Measurements from ENCODE around the gene SLC23A1. TPM values are rescaled to one million over a fixed set of nuclear protein-coding genes. Genes with fewer than 3 reads are reported as not detected.

SLC23A1 gene
- total RNA-seq, 4 donors from 2014 or later: 6.4 TPM; not detected in 3

DNA sequence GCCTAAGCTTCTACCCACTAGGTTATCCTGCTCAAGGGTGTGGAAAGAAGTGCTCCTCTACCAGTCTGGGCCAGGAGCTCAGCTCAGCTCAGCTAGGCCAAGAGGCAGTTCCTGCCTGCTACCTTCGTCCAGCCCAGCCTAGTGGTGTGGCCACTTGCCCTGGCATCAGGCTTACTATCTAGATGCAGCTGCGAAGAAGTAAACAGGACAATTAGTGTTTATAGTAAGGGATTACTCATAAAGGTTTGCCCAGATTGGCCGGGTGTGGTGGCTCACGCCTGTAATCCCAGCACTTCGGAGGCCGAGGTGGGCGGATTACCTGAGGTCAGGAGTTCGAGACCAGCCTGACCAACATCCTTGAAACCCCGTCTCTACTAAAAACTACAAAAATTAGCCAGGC, 33.6 kb upstream of the SLC23A1 start:
- no peak for DNase-seq
- 55 to 60% methylated on average over 3 to 4 of the region's 9 CpGs for WGBS, 2 donors
- TF ChIP-seq, protein P1, sequence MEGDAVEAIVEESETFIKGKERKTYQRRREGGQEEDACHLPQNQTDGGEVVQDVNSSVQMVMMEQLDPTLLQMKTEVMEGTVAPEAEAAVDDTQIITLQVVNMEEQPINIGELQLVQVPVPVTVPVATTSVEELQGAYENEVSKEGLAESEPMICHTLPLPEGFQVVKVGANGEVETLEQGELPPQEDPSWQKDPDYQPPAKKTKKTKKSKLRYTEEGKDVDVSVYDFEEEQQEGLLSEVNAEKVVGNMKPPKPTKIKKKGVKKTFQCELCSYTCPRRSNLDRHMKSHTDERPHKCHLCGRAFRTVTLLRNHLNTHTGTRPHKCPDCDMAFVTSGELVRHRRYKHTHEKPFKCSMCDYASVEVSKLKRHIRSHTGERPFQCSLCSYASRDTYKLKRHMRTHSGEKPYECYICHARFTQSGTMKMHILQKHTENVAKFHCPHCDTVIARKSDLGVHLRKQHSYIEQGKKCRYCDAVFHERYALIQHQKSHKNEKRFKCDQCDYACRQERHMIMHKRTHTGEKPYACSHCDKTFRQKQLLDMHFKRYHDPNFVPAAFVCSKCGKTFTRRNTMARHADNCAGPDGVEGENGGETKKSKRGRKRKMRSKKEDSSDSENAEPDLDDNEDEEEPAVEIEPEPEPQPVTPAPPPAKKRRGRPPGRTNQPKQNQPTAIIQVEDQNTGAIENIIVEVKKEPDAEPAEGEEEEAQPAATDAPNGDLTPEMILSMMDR (IDR thresholded peaks at IDR 0.05): no peak
- no peak for TF ChIP-seq POLR2A (IDR thresholded peaks at IDR 0.05)
- H3K4me1 ChIP-seq: peaks cover 18 to 71% (median 46%) of the 10 kb centered on the region in 3 donors
- no peaks in the 10 kb centered on the region for H3K27me3 ChIP-seq
- peak overlapping the region; percentile 13 to 85 (median 66) for H3K27ac ChIP-seq
- H3K4me3 ChIP-seq: no peak overlapping the region
- no peaks in the 10 kb centered on the region for H3K9me3 ChIP-seq
- intact Hi-C loops (cut with DNase I): no loop called here
- H3K36me3 ChIP-seq: peaks cover 0 to 12% (median 0%) of the 10 kb centered on the region in 3 donors

DNA sequence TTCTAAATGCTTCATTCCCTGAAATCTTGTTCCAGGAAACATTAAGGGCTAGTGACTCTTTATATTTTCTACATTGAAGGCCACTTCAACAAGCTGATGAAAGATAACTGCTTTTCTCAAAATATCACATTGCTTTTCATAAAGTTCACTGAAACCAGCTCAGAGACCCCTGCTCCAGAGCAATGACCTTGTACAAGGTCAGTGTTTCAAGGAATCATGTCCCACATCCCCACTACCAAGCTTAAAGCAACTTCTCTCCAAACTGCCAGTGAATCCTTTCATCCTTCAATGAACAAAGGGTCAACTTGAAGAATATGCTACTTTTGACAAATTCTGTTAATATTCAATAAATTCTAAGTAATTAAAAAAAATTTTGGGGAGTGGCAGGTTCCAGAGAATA, 32.8 kb upstream of the SLC23A1 start:
- no peak overlapping the region for H3K4me3 ChIP-seq
- intact Hi-C loops (cut with DNase I): no loop called here
- TF ChIP-seq POLR2A (IDR thresholded peaks at IDR 0.05): no peak
- TF ChIP-seq, protein P1 (IDR thresholded peaks at IDR 0.05): no peak
- H3K4me1 ChIP-seq: peaks cover 18 to 71% (median 46%) of the 10 kb centered on the region in 3 donors
- no peaks in the 10 kb centered on the region for H3K27me3 ChIP-seq
- DNase-seq: no peak
- H3K27ac ChIP-seq: peak overlapping the region; percentile 60 to 85 (median 76)
- no peaks in the 10 kb centered on the region for H3K9me3 ChIP-seq
- H3K36me3 ChIP-seq: peaks cover 0 to 12% (median 0%) of the 10 kb centered on the region in 3 donors

DNA sequence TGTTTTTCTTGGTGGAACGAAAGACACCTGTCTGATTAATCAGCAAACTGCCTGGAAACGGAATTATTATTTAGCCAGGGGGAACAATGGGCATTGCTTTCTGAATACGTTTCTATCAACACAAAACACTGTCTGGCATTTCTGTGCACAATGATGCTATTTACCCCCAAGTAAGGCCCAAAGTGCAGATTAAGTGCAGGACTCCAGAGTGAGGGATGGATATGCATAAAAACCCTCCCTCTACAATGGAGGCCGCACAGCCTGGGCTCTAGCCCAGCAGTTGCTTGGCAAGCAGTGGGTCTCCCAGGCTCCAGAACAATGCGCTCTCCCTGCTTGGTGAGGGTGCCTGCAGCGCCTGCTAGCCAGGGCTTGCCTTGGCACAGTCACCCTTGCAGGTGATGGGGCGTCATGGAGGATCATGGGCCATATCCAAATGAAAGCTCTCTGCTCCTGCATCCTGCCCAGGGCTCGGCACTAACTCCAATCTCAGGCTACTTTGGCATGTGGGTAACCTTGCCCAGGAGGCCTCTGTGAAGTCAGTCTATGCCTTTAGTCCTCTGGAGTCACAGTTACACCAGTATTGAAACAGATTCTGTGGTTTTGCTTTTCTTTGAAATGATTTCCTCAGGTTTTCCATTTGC, 32.2 kb upstream of the SLC23A1 start:
- 33 to 34% methylated on average over 6 of the region's 8 CpGs for WGBS, 2 donors
- peak overlapping the region; percentile 70 to 85 (median 76) for H3K27ac ChIP-seq

DNA sequence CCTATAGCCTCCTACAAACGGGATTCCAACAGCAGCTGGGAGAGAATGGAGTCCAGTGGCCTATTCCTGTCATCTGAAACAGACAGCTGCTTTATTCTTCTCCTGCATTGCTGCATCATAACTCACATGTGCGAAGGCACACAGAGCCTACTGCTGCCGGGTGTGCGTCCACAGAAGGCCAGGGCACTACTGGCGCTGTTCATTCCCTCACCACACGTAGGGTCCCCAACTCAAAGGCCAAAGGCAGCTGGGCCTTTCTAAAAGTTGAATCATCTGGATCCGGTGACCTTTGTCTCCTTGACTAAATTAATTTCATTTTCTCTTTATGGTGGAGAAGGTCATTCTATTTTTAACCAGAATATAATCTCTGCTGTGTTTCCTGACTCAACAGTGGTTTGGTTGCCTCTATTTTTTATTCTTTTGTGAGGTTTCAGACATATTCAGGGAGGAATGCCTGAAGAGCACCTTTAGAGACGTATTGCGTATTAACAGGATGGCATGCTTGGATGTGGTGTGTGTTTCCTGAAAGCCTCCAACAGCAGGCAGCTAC, 31.6 kb upstream of the SLC23A1 start:
- no peak for TF ChIP-seq POLR2A (IDR thresholded peaks at IDR 0.05)
- TF ChIP-seq, protein P1 (IDR thresholded peaks at IDR 0.05): peak in 1 of 6 experiments; percentile 7
- H3K9me3 ChIP-seq: no peaks in the 10 kb centered on the region
- H3K36me3 ChIP-seq: peaks cover 0 to 9% (median 0%) of the 10 kb centered on the region in 3 donors
- WGBS, 2 donors: 25 to 42% methylated on average over 5 to 9 of the region's 9 CpGs
- DNase-seq: no peak
- peak overlapping the region; percentile 70 to 85 (median 76) for H3K27ac ChIP-seq
- no peak overlapping the region for H3K4me3 ChIP-seq
- intact Hi-C loops (cut with DNase I): no loop called here
- H3K4me1 ChIP-seq: peaks cover 18 to 64% (median 46%) of the 10 kb centered on the region in 3 donors
- H3K27me3 ChIP-seq: no peaks in the 10 kb centered on the region

More for the DNA sequence above, 32.2 kb upstream of the SLC23A1 start:
- TF ChIP-seq POLR2A (IDR thresholded peaks at IDR 0.05): no peak
- TF ChIP-seq, protein P1 (IDR thresholded peaks at IDR 0.05): no peak
- no peak for DNase-seq
- H3K4me3 ChIP-seq: no peak overlapping the region
- no peaks in the 10 kb centered on the region for H3K27me3 ChIP-seq
- intact Hi-C loops (cut with DNase I): no loop called here
- H3K4me1 ChIP-seq: peaks cover 18 to 71% (median 46%) of the 10 kb centered on the region in 3 donors
- peaks cover 0 to 12% (median 0%) of the 10 kb centered on the region in 3 donors for H3K36me3 ChIP-seq
- no peaks in the 10 kb centered on the region for H3K9me3 ChIP-seq

DNA sequence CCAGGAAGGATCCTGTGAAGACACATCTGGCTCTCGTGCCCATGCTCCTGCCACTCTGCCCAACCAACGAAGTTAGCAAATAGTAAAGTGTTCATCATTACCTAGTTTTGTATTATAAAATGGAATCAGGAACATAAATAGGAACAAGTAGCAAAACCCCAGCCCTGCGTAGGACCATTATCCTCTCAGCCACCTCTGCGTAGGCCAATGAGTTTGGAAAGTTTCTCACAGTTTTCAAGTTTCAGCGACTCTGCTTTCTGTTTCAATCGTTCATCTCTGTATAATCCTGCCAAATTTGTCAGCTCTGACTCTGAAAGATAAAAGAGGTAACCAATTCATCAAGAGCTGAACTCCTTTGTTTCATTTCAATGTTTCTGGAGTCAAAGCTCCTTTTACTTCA, 30.9 kb upstream of the SLC23A1 start:
- no peak for DNase-seq
- 38 to 52% methylated on average over 6 of the region's 6 CpGs for WGBS, 2 donors

More for the DNA sequence above, 30.9 kb upstream of the SLC23A1 start:
- Histone ChIP-seq H3K27me3 (no peaks in the 10 kb centered on the region), H3K4me3 (no peak overlapping the region), H3K4me1 (peaks cover 18 to 57% (median 46%) of the 10 kb centered on the region in 3 donors), H3K27ac (peak overlapping the region; percentile 12 to 85 (median 76)), H3K9me3 (no peaks in the 10 kb centered on the region), H3K36me3 (peaks cover 0 to 2% (median 0%) of the 10 kb centered on the region in 3 donors)
- no peak for TF ChIP-seq POLR2A (IDR thresholded peaks at IDR 0.05)
- TF ChIP-seq, protein P1 (IDR thresholded peaks at IDR 0.05): no peak
- intact Hi-C loops (cut with DNase I): no loop called here

Measured in esophagus squamous epithelium (tissue), 5 donors.